Embryonic facial prominence (tissue), 1 donor: ENCODE data around the gene MTHFSD.
"Not testable (repeated sequence)": the region's sequence is repeated elsewhere in the genome, so short reads cannot be mapped to it uniquely, and the experiment has no call there.

ENCODE experiments used
- DNase-seq: peaks from one replicate; pipeline ENCODE4 v3.0.0-alpha.2; 2016; ENCODE audit errors: extremely low spot score

MTHFSD gene, protein sequence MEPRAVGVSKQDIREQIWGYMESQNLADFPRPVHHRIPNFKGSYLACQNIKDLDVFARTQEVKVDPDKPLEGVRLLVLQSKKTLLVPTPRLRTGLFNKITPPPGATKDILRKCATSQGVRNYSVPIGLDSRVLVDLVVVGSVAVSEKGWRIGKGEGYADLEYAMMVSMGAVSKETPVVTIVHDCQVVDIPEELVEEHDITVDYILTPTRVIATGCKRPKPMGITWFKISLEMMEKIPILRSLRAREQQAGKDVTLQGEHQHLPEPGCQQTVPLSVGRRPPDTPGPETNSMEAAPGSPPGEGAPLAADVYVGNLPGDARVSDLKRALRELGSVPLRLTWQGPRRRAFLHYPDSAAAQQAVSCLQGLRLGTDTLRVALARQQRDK

DNA sequence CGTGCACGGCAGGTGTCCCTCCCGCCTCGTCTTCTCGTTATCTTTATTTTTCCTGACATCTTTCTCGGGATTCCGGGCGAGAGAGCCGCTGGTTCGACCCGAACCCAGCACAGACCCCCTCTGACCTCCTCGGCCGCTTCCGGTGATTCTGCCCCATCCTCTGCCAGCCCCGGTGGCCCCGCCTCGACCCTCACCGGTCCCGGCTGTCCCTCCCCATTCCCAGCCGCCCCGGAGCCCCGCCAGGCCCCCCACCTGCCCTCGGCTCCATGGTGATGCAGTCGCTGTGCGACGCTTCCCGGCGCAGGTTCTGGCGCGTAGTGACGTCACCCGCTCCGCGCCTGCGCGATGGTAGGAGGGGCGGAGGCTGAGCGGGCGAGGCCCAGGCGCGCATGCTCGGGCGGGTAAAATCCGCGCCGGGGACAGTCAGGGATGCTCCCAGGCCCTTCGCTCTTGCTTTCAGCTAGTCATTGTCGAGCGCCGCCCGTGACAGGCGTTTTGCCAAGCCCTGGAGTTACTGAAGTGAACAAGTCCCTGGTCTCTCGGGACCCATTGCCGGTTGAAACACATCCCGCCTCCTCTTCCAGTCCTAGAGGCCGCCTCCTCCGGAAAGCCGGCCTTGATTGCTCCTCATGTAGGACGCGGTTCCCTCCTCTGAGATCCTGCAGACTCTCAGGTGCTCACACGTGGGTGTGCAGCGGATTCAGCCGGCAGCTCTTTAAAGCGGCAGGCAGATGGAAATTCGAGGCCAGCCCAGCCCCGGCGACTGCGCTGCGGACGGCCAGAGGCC is at the start of gene MTHFSD:
Gene MTHFSD, minus strand, starts transcription at position 319 of the 787 bp plus-strand sequence. Its CDS starts 51 bp downstream, at position 268.
- DNase-seq: peak; percentile 87

GRCh38 chr16:86604436-86605193 is 49.6 kb upstream of the MTHFSD start:
- no peak for DNase-seq

GRCh38 chr16:86602521-86602920 is 47.5 kb upstream of the MTHFSD start:
- no peak for DNase-seq

- no peak for DNase-seq
Measured at GRCh38 chr16:86601356-86601755, 46.3 kb upstream of the MTHFSD start.

DNA sequence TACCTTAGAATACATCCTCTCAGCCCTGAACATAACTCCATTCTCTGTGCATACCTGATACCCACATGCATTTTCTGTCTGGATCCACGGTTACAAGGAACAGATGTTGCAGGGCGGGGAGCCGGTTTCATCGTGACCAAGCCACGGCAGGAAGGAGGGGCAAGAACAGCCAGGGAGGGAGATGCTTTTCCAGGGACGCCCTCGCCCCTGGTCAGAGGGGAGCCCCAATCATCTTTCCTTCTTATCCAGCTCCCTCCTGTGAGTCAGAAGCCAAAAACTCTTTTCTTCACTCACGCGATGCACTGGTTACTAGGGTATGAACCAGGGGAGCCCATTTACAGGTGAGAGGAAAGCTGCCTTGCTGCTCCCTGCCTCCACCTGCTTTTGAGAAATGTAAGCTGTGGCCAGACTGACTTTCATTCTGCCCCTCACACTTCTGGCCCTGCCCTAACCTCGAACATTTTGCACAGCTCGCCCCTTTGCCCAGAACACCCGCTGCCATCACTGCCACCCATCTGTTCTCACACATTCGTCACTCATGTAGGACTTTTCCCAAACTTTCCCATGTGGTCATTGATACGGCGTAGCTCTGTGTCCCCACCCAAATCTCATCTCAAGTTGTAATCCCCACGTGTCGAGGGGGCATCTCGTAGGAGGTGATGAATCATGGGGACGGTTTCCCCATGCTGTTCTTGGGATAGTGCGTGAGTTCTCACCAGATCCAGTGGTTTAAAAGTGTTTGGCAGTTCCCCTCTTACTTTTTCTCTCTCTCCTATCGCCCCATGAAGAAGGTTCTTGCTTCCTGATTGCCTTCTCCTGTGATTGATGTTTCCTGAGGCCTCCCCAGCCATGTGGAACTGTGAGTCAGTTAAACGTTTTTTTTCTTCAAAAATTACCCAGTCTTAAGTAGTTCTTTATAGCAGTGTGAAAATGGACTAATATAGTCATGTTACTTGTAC is 43.9 kb upstream of the MTHFSD start:
- DNase-seq: no peak

DNA sequence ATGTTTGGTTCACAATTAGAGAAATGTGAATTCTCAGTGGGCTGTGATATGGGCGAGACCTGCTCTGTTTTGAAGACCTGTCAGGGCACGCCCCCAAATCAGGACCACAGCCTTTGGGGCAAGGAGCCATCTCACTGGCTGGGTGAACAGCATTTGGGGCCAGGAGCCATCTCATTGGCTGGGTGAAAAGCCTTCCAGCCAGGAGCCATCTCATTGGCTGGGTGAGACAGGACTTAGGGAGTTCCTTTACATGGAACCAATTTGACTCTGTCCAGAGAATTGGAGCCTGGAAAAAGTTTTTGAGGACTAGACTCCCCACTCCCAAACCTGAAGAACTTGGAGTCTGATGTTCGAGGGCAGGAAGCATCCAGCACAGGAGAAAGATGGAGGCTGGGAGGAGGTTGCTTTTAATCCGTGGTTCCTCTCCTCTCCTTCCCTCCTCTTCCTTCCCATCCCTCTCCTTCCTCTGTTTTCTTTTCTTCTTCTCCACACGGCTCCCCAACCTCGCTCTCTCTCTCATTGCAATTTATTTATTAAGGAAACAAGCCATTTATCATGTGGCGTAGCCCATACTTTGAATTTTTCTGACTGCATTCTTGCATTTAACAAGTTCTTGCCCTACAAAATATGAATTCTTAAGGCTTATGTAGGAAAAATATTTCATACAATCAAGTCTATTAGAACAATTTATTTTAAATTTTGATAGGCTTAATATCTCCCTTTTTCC is 43.0 kb upstream of the MTHFSD start:
- DNase-seq: no peak

DNA sequence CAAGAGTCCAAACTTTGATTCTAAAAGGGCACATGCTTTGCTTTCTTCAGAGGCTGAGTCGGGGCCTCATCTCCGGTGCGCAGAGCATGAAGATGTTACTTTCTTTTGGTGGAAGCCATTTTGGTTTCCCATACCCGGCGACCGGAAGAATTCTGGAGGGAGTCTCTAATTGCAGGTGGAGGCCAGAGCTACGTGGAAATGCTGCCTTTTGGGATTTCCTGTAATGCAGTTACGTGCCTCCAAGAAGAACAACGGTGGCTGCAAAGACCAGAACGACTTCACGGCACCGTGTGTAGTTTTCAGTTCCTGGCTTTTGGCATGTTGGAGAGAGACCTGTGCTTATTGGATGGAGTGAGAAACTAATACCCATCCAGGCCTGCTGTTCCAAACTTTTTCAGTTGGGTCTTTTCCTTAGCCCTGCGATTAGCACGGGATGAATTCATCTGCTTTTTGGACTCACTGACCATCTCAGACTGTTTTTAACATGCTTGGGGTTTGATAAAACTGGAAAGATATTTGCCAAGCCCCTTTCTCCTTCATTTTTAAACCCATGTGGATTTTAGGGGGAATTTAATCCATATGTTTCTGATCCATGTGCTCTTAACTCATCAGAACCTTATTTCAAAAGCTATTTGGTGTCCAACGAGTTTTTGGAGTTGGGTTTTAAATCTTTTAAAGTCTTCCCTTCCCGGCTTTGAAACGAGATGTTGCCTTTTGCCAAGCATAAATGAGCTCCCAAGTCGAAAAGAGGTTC is 42.3 kb upstream of the MTHFSD start:
- DNase-seq: no peak

DNA sequence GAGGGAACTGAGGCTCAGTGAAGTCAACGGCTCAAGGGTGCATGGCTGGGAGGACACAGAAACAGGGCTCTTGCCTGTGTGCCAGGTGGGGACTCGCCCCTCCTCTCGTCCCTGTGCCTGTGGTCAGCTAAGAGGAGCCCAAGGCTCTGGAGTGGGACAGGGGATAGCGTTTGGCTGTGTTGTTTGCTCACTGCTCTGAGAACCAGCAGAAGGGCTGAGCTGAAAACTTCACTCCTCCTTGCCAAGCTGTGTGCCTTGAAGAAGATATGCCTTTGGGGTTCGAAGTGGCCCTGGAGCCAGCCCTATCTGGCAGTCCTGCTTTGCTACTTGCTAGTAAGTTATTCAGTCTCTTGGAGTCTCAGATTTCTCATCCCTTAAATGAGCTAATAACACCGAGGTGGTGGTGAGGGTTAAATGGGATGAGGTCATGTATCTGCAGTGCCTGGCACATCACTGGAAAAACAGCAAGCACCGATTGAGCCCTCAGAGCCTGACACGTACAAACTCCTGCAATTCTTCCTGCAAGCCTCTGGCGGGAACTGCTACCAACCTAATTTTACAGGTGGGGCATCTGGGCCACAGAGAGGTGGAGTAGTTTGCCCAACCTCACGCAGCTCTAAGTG is 41.1 kb upstream of the MTHFSD start:
- DNase-seq: no peak

DNA sequence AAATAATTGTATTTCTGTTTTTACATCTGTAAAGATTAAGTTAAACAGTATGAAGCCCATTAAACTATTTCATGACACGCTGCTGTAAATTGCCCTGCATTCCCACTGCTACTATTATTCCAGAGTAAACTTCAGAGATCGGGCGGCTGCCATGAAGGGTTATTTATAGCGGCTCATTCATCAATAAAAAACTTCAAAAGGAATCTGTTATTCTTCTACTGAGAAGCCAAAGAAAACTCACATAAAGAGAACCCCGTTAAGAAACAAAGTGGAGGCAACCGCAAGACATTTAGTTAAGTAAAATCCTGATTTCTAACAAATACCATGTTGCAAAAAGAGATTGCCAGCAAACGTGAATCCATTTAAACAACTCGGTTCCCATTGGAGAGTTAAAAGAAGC is 39.7 kb upstream of the MTHFSD start:
- DNase-seq: no peak

GRCh38 chr16:86593913-86594620 is 39.0 kb upstream of the MTHFSD start:
- no peak for DNase-seq

- DNase-seq: no peak
Measured at GRCh38 chr16:86591270-86591669, 36.2 kb upstream of the MTHFSD start.

- no peak for DNase-seq
Measured at GRCh38 chr16:86590501-86591144, 35.6 kb upstream of the MTHFSD start.

DNA sequence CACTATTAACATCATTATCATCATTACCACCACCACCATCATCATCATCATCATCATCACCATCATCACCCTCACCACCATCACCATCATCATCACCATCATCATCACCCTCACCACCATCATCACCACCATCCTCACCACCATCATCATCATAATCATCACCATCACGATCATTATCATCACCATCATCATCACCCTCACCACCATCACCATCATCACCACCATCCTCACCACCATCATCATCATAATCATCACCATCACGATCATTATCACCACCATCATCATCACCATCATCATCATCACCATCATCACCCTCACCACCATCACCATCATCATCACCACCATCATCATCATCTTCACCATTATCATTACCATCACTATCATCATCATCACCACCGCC is 32.9 kb upstream of the MTHFSD start:
- DNase-seq: not testable (repeated sequence)

DNA sequence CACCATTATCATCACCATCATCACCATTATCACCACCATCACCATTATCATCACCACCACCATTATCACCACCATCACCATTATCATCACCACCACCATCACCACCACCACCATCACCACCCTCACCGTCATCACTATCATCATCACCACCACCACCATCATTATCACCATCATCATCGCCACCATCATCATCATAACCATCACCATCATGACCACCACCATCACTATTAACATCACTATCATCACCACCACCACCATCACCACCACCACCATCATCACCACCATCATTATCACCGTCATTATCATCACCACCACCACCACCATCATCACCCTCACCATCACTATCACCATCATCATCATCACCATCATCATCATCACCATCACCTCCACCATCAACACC is 32.5 kb upstream of the MTHFSD start:
- no peak for DNase-seq

DNA sequence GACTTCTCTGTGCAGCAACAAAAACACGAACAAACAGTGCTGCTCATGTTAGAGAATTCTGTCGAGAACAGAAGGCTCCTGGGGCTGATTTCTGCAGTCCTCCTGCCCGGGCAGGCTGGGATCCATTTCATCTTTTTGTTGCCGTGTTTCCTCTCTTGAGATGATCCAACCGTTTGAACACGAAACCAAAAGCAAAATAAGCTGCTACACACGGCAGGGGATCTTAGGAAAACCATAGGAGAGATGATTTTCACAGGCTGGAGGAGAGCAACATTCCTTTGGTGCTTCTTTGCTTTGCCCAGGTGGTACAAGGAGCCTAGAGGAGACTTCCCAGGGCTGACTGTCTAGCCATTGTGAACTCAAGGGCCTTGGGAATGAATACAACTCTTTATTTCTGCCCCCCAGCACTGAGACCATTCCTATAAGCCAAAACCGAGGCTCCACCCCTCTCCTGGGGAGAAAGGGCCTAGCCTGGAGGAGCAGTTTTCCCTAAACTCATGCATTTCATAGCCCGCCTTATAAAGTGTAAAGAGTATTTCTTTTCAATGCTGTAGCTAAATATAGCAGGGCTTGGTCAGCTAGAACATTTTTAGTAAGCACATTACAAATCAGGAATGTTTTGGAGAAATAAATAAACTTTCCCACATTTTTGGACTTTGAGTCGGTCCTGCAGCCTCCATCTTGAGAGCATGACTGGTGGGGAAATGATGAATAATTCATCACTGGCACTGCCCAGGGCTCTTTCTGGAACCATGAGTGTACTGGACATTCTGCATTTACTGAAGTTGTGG is 31.0 kb upstream of the MTHFSD start:
- DNase-seq: no peak

DNA sequence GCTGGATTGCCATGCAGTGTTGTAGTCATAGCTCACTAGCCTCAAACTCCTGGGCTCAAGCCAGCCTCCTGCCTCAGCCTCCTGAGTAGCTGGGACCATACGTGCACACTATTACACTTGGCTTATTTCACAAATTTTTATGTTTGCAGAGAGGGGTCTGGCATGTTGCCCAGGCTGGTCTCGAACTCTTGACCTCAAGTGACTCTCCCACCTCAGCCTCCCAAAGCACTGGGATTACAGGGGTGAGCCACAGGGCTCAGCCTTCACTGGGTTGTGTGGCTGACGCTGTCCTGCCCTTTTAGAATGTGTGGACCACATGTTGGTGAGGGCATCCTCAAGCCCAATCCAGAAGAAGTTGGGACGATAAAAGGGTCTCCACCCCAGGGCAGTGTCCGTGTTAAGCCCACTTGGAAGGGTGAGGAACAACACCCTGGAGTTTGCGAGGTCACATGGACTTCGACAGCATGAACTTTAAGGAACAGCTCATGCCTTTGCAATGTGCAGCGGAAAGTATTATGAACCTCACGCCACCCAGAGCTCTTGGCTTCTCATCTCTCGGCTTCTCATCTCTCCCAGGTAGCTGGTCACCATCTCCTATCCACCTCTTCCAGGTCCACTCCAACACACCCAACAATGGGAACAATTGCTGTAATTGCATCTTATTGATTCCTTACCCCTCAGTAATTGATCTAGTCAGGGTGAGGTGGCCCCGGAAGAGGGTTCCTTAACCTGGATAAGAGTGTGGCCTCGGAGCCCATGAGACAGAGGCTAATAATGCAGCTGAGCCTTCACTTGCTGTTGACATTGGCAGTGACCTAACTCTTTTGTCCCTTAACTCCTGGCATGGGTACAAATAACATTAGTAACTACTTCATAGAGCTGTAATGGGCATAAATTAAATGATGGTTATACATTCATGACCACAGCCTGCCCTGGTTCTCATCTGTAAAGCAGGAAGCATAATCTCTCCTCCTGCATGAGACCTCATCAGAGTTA is 30.0 kb upstream of the MTHFSD start:
- no peak for DNase-seq
